HTR-8/SVneo (cell line): ENCODE measurements around the gene R3HDML.

ENCODE experiments used
- DNase-seq: peaks from one replicate; pipeline ENCODE4 v3.0.0; 2011; ENCODE audit warnings: low spot score, mixed read lengths; ENCODE audit not compliant: insufficient read length
- FAIRE-seq: peaks from 2 replicates; lab custom pipeline; 2011; peaks lifted over from hg19 to GRCh38; lab: Jason Lieb, UNC

Gene R3HDML

DNA sequence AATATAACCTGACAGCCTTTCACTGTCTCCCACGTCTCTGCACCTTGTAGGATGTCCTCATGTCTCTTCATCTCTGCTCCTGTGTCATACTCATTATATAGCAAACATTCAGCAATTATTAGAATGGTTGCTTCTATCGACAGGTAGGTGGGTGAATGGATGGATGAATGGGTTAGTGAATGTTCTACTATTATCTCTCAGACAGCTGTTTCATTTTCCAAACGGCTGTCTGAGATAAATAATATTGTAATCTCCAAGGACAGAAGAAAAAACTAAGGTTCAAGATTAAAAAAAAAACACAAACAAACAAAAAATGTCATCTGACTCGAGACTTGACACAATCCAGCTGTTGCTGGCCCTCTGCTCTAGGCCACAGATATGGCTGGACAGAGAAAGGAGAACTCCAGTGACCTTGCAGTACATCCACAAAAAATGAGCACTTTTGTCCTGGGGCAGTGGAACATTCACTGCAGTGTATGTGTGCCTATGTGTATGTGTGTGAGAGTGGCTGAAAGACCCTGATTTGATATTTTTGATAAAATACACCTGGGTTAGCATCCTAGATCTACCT, 20.8 kb downstream of the R3HDML start:
- DNase-seq (no peak), FAIRE-seq (no peak)

- DNase-seq (no peak), FAIRE-seq (peak; percentile 84)
Observed at GRCh38 chr20:44358776-44359175, 21.9 kb downstream of the R3HDML start.

DNA sequence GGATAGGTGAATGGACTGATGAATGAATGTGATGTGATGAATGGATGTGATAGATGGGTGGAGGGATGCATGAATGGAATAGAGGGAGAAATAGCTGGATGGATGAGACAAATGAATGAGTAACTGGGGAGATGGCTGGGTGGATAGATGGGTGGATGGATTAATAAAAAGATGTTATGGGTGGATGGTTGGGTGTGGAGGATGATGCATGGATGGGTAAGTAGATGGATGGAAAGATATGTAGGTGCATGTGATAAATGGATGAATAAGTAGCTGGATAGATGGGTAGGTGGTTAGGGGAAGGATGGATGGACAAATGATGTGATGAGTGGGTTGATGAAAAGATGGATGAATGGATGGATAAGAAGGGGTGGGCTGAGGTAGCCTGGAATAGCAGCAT, 23.4 kb downstream of the R3HDML start:
- DNase-seq (no peak), FAIRE-seq (peak; percentile 95)

DNA sequence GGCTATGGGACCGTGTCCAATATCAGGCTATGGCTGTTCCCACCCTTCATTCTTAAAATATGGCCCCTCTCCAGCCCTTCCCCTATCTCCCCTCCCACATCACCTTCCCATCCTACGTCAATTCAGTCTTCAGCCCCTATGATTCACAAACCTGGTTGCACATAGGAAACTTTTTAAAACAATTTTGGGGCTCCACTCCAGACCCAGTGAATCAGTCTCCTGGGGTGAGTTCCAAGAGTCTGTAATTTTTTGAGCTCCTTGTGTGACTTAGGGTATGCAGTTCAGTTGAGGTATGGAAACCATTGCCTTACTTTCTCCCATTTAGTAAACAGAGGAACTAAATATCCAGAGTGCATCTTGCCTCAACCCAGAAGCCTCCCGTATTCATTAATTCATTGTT, 24.2 kb downstream of the R3HDML start:
- DNase-seq = no peak
- FAIRE-seq = no peak

GRCh38 chr20:44362466-44362940, 25.7 kb downstream of the R3HDML start:
- FAIRE-seq = peak; percentile 13
- no peak for DNase-seq

DNA sequence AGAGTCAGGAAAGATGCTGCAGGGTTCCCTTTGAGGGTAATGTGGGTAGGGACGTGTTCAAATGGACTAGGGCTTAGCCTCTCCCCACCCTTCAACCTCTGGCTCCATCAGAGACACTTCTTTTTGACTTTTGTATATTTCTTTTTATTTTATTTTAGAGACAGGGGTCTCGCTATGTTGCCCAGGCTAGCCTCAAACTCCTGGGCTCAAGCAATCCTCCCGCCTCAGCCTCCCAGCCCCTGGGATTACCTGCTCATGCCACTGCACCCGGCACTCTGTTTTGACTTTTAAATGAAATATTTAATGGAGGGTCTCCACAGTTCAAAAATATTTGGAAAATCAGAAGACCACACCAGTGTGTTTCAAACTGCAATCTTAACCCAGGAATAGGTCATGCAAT, 27.2 kb downstream of the R3HDML start:
- DNase-seq (no peak), FAIRE-seq (no peak)

DNA sequence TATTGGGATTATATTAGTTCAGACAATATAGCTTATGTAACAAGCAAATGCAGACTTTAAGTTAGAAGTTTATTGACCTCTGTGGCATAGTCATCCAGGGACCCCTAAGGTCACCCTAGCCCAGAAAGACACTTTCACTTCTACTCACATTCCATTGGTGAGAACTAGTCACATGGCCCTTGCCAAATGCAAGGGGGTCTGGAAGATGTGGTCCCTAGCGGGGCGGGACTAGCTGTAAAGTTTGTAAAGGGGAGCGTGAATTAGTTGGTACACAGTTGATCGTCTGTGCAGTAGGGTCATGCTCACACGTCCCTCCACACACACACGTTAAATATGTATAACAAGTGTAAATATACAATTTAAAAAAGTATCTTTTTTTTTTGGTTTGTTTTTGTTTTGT, 27.9 kb downstream of the R3HDML start:
- FAIRE-seq = peak; percentile 95
- no peak for DNase-seq

DNA sequence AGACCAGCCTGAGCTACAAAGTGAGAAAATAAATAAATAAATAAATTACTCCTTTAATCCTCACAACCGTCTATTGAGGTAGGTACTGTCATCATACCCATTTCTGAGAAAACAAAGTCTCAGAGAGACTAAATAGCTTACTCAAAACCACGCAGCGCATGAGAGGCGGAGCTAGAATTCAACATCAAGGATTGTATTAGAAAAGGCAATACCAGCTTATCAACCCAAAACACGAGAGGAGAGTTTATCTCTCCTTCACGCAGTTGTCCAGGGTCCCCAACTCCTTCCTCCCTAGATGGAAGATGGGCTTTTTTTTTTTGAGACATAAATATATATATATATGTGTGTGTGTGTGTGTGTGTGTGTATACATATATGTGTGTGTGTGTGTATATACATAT, 30.9 kb downstream of the R3HDML start:
- FAIRE-seq = no peak
- DNase-seq = no peak

- FAIRE-seq = no peak
- DNase-seq = no peak
Observed at GRCh38 chr20:44370639-44371218, 33.9 kb downstream of the R3HDML start.

- no peak for DNase-seq
- FAIRE-seq = no peak
Observed at GRCh38 chr20:44382641-44383040, 45.8 kb downstream of the R3HDML start.

DNA sequence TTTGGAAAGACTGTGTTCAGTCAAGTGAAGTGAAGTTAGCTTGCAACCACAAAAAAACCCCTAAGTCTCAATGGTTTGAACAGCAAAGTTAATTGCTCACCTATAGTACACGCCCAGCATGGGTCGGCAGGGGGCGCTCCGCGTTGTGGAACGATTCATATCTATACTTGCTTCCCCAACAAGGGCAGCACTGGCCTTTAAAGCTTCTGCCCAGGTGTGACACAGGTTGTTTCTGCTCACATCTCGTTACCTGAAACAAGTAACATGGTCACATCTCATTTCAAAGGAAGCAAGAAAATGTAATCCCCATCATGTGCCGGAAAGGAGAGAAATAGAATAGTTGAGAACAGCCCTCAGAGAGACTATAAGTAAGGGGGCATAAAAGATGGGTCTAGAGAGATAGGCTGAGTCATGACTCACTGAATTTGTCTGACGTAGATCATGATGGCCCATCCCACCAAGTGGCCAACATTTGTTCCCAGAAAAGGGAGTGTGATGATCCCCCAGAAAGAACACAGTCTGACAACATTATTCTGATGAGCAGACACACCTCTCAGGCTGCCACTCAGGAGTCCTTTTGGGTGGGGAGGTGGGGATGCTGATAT, 47.7 kb downstream of the R3HDML start:
- DNase-seq = peak; percentile 88
- peak; percentile 96 for FAIRE-seq

- peak; percentile 98 for FAIRE-seq
Observed at GRCh38 chr20:44388466-44389023, 51.7 kb downstream of the R3HDML start.

GRCh38 chr20:44389871-44390270, 53.0 kb downstream of the R3HDML start:
- DNase-seq = no peak
- FAIRE-seq = peak; percentile 57

More at GRCh38 chr20:44388466-44389023, 51.7 kb downstream of the R3HDML start:
- DNase-seq = peak; percentile 95

DNA sequence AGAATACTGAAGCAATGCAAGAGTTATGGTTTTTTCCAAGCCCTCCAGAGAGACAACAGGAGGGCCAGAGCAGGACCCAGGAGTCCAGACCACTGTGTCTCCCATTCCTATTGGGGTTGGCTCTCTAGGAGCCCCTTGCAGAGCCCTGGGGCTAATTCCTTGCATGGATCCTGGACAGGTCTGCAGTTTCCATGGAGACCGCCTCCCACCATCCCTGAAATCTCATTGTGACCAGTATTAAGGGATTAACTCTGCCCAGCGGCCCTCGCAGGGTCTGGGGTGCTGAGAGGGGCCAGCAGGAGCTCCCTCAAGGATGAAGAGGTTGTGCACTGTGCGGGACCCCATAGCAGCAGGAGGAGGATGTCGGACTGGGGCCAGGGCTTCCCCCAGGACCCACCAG, 53.4 kb downstream of the R3HDML start:
- FAIRE-seq (no peak), DNase-seq (no peak)

DNA sequence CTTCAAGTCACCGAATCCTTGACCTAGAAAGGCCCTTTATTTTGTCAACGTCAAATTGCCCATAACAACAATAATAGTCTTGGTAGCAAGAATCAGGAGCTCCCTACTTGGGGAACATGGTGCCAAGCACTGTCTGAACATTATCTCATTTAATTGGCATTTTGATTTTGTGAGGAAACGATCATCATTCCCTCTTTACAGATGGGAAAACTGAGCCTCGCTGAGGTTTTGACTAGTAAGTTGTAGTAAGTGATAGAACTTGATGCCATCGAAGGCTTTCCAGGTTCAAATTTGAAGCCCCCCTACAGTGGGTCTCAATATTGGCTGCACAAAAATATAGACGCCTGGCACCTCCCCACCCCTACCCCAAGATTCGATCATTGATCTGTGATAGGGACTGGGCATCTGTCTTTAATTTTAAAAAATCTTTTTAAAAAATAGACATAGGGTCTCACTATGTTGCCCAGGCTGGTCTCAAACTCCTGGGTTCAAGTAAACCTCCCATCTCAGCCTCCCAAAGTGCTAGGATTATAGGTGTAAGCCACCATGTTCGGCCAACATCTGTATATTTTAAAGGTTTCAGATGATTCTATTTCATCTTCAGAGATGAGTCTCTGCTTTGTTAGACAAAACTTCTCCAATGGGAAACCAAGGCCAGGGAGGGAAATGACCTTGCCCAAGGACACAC, 55.4 kb downstream of the R3HDML start:
- DNase-seq = no peak
- FAIRE-seq = no peak

GRCh38 chr20:44392776-44393607, 56.1 kb downstream of the R3HDML start:
- FAIRE-seq = peak; percentile 48
- no peak for DNase-seq

DNA sequence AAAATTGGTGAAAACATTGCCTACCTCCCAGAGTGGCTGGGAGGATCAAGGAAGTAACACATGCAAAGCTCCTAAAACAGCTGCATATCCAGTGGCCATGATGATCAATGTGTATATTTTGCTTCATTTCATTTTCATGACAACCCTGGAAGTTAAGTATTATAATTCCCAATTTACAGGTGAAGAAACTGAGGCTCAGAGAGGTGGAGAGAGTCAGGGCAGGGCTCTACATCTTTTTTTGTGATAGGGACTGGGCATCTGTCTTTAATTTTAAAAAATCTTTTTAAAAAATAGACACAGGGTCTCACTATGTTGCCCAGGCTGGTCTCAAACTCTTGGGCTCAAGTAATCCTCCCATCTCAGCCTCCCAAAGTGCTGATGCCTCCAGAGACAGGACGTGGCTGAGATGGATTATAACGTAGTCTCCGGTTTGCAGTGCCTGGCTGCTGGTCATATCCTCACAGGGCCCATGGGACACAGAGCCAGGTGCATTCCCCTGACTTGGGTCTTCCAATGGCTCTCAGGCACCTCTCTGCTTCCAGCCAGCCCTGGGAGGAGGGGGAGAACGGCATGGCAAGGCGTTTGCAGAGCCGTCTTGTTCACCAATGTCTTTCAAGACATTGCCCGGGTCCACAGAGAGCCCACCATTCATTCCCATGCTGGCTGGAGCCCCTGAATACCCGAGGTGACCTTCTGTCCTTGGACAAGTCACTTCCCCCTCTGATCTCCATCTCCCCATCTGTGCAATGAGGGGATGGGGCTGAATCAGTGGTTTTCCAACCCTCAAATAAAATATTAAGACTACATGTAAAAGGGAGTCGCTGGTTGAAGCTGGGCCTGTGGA, 57.0 kb downstream of the R3HDML start:
- no peak for FAIRE-seq

GRCh38 chr20:44394452-44394701, 57.5 kb downstream of the R3HDML start:
- DNase-seq (no peak), FAIRE-seq (no peak)

More for the DNA sequence above, 57.0 kb downstream of the R3HDML start:
- no peak for DNase-seq

GRCh38 chr20:44394702-44395460, 58.0 kb downstream of the R3HDML start:
- FAIRE-seq = peak; percentile 85
- no peak for DNase-seq
